Neural crest cell (in vitro differentiated cells): Measurements from ENCODE around the gene CYP4F22. TPM values are rescaled to one million over a fixed set of nuclear protein-coding genes. Genes with fewer than 3 reads are reported as not detected.

ENCODE experiments used
- DNase-seq: peaks from one replicate; pipeline ENCODE4 v3.0.0; 2021; ENCODE audit warnings: low read depth, mixed read lengths, low spot score
- H3K27ac Mint-ChIP-seq: one replicate; pipeline ENCODE4 v1.8.0; 2021; ENCODE audit warnings: mild to moderate bottlenecking, mixed read lengths; ENCODE audit not compliant: unreplicated experiment
- H3K27me3 Mint-ChIP-seq: 2 replicates; pipeline ENCODE4 v1.8.0; 2021; ENCODE audit warnings: low read depth, mild to moderate bottlenecking, mixed read lengths
- H3K36me3 Mint-ChIP-seq: 2 replicates; pipeline ENCODE4 v1.8.0; 2021; ENCODE audit warnings: low read depth, mild to moderate bottlenecking, mixed read lengths
- H3K4me1 Mint-ChIP-seq: 2 replicates; pipeline ENCODE4 v1.8.0; 2021; ENCODE audit warnings: mixed read lengths
- H3K4me3 Mint-ChIP-seq: one replicate; pipeline ENCODE4 v1.8.0; 2021; ENCODE audit warnings: mild to moderate bottlenecking, mixed read lengths
- H3K9me3 Mint-ChIP-seq: 2 replicates; pipeline ENCODE4 v1.8.0; 2021; ENCODE audit warnings: mixed read lengths
- long read RNA-seq: library from polyadenylated mRNA; unstranded; transcript quantifications from one replicate; pipeline ENCODE4 v2.0.0, GENCODE V29; 2020
- total RNA-seq: library from RNA; stranded (reverse); gene quantifications from 2 replicates; pipeline ENCODE4 v1.2.1, GENCODE V29; 2021
- TF ChIP-seq, protein P1 (sequence below): fragments of 200-600 bp; sonication (generic); conservative IDR thresholded peaks from 2 replicates; pipeline ENCODE4 v1.5.0; 2021; ENCODE audit warnings: antibody characterized with exemption, mild to moderate bottlenecking

The CYP4F22 gene
- total RNA-seq: not detected in 2 replicates
- long read RNA-seq: 0 reads

DNA sequence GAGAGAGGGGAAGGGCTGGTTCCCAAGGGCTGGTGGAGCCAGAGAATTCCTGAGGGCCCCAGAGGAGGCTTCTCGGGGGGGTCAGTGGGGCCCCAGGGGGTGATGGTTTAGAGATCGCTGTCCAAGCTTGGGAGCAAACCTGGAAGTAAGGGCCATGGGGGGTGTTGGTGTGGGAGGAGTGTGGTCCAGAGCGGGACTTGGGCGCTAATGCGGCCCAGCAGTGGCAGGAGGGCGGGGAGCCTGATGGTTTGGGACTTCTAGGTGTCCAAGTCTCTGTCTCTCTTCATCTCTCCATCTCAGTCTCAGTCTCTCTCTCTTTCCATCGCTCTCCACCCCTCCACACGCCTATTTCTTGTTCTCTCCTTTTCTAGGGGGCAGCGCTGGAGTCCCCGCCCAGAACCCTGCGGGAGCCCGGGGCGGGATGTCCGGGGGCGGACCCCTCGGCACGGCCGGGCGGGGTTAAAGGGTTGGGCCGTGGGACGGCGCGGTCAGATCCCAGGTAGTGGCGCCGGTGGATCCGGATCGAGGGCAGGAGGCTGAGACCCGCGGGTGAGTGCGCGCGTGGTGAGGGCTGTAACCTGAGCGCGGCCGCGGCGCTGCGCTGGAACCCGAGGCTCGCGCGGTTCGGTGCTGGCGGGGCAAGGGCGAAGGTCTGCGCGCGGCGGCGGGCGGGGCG lies at the start of gene CYP4F22:
TSS of gene CYP4F22 (plus strand) at position 491 of the 676 bp plus-strand sequence. CDS start 16,812 bp downstream, outside the sequence.
- TF ChIP-seq, protein P1, sequence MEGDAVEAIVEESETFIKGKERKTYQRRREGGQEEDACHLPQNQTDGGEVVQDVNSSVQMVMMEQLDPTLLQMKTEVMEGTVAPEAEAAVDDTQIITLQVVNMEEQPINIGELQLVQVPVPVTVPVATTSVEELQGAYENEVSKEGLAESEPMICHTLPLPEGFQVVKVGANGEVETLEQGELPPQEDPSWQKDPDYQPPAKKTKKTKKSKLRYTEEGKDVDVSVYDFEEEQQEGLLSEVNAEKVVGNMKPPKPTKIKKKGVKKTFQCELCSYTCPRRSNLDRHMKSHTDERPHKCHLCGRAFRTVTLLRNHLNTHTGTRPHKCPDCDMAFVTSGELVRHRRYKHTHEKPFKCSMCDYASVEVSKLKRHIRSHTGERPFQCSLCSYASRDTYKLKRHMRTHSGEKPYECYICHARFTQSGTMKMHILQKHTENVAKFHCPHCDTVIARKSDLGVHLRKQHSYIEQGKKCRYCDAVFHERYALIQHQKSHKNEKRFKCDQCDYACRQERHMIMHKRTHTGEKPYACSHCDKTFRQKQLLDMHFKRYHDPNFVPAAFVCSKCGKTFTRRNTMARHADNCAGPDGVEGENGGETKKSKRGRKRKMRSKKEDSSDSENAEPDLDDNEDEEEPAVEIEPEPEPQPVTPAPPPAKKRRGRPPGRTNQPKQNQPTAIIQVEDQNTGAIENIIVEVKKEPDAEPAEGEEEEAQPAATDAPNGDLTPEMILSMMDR: no peak
- H3K4me1 Mint-ChIP-seq: no peaks in the 10 kb centered on the region
- H3K36me3 Mint-ChIP-seq: no peaks in the 10 kb centered on the region
- peaks cover 4% of the 10 kb centered on the region for H3K27me3 Mint-ChIP-seq
- DNase-seq: no peak
- no peak within 1 kb of the TSS for H3K27ac Mint-ChIP-seq
- no peak within 1 kb of the TSS for H3K4me3 Mint-ChIP-seq
- peaks cover 3% of the 10 kb centered on the region for H3K9me3 Mint-ChIP-seq

DNA sequence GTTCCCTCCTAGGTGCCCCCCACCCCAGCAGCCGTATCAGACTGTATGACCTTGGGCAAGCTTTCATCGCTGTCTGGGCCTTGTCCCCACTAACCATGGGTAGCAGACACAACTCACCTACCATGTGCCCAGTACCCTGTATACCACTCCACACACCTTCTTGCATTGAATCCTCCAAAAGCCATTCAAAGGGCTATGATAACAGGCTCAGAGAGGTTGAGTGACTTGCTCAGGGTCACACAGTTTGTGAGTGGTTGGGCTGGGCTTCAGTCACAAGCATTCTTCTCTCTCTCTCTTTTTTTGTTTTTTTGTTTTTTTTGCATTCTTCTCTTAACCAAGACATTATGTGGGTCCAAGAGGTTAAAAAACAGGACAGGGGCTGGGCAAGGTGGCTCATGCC lies 46.6 kb upstream of the CYP4F22 start:
- DNase-seq: no peak
- H3K4me3 Mint-ChIP-seq: no peak overlapping the region
- no peak overlapping the region for H3K27ac Mint-ChIP-seq
- H3K27me3 Mint-ChIP-seq: peaks cover 69% of the 10 kb centered on the region
- no peaks in the 10 kb centered on the region for H3K9me3 Mint-ChIP-seq
- TF ChIP-seq, protein P1: no peak
- H3K4me1 Mint-ChIP-seq: no peaks in the 10 kb centered on the region
- peaks cover 2% of the 10 kb centered on the region for H3K36me3 Mint-ChIP-seq

GRCh38 chr19:15463861-15464371 lies 44.4 kb upstream of the CYP4F22 start:
- Mint-ChIP-seq H3K36me3 (peaks cover 2% of the 10 kb centered on the region), H3K27me3 (peaks cover 73% of the 10 kb centered on the region), H3K4me3 (no peak overlapping the region), H3K4me1 (no peaks in the 10 kb centered on the region), H3K27ac (no peak overlapping the region), H3K9me3 (no peaks in the 10 kb centered on the region)
- TF ChIP-seq, protein P1: no peak
- no peak for DNase-seq

- Mint-ChIP-seq H3K27ac (no peak within 1 kb of the TSS), H3K36me3 (peaks cover 2% of the 10 kb centered on the region), H3K9me3 (no peaks in the 10 kb centered on the region), H3K27me3 (peaks cover 75% of the 10 kb centered on the region), H3K4me1 (no peaks in the 10 kb centered on the region), H3K4me3 (no peak within 1 kb of the TSS)
- TF ChIP-seq, protein P1: no peak
- no peak for DNase-seq
Observed at GRCh38 chr19:15464394-15465385, 43.6 kb upstream of the CYP4F22 start, which contains the start of gene RASAL3. Gene RASAL3 (minus strand): TSS chr19:15464544. CDS start chr19:15464358, 186 bp downstream.
